Stimulated activated CD4-positive, alpha-beta T cell treated with anti-CD3 and anti-CD28 coated beads, TNF-alpha, amount 100 ng/mL, for 48 hours (primary cell): ENCODE data around the gene FOXI3.

Experiments used
- DNase-seq, 3 donors: peaks; one replicate each; pipeline ENCODE4 v3.0.0-alpha.2; 2020; ENCODE audit warnings: low read depth in 3 of 3

Gene FOXI3

GRCh38 chr2:88452565-88452905 is at the start of gene FOXI3:
FOXI3 (minus strand) TSS chr2:88452693; CDS start chr2:88452535, 158 bp downstream.
- DNase-seq, result no peak

- no peak for DNase-seq
Observed at GRCh38 chr2:88500691-88501090, 48.2 kb upstream of the FOXI3 start.

- DNase-seq, result no peak
Observed at GRCh38 chr2:88499204-88499603, 46.7 kb upstream of the FOXI3 start.

GRCh38 chr2:88493481-88493880 is 41.0 kb upstream of the FOXI3 start:
- DNase-seq, result no peak

GRCh38 chr2:88492002-88492401 is 39.5 kb upstream of the FOXI3 start:
- DNase-seq, result no peak

GRCh38 chr2:88489181-88489580 is 36.7 kb upstream of the FOXI3 start:
- no peak for DNase-seq

GRCh38 chr2:88483200-88483599 is 30.7 kb upstream of the FOXI3 start:
- DNase-seq, result no peak

GRCh38 chr2:88481691-88482336 is 29.3 kb upstream of the FOXI3 start:
- DNase-seq, result no peak

GRCh38 chr2:88472811-88473210 is 20.3 kb upstream of the FOXI3 start:
- DNase-seq, result no peak

GRCh38 chr2:88471083-88471942 is 18.8 kb upstream of the FOXI3 start:
- no peak for DNase-seq

- DNase-seq, result no peak
Observed at GRCh38 chr2:88469202-88470114, 17.0 kb upstream of the FOXI3 start.

GRCh38 chr2:88464153-88464552 is 11.7 kb upstream of the FOXI3 start:
- DNase-seq, result no peak

- DNase-seq, result no peak
Observed at GRCh38 chr2:88458633-88459032, 6.1 kb upstream of the FOXI3 start.

- no peak for DNase-seq
Observed at GRCh38 chr2:88452980-88453582, 588 bp upstream of the FOXI3 start.

GRCh38 chr2:88451811-88452564 is 505 bp downstream of the FOXI3 start:
- no peak for DNase-seq

- no peak for DNase-seq
Observed at GRCh38 chr2:88450925-88451810, 1.3 kb downstream of the FOXI3 start.

- DNase-seq, result no peak
Observed at GRCh38 chr2:88450186-88450585, 2.3 kb downstream of the FOXI3 start.

- no peak for DNase-seq
Observed at GRCh38 chr2:88448248-88448647, 4.2 kb downstream of the FOXI3 start.

- DNase-seq, result no peak
Observed at GRCh38 chr2:88443353-88443938, 9.0 kb downstream of the FOXI3 start.

GRCh38 chr2:88442473-88442872 is 10.0 kb downstream of the FOXI3 start:
- no peak for DNase-seq
